HL-60 (cell line): ENCODE results near the gene RBFOX2.

Experiments used
- GABPA ChIP-seq: IDR thresholded peaks from 2 replicates; pipeline ENCODE4 v1.6.1; 2012; ENCODE audit warnings: low read depth
- POLR2AphosphoS5 ChIP-seq: IDR thresholded peaks from 2 replicates; pipeline ENCODE4 v1.6.1; 2012; ENCODE audit warnings: low read depth
- TF ChIP-seq, protein P1 (sequence below): IDR thresholded peaks from one replicate; pipeline ENCODE4 v1.5.1; 2011; ENCODE audit warnings: low read length, control low read depth, inconsistent platforms; ENCODE audit not compliant: insufficient read depth

- TF ChIP-seq, protein P1, sequence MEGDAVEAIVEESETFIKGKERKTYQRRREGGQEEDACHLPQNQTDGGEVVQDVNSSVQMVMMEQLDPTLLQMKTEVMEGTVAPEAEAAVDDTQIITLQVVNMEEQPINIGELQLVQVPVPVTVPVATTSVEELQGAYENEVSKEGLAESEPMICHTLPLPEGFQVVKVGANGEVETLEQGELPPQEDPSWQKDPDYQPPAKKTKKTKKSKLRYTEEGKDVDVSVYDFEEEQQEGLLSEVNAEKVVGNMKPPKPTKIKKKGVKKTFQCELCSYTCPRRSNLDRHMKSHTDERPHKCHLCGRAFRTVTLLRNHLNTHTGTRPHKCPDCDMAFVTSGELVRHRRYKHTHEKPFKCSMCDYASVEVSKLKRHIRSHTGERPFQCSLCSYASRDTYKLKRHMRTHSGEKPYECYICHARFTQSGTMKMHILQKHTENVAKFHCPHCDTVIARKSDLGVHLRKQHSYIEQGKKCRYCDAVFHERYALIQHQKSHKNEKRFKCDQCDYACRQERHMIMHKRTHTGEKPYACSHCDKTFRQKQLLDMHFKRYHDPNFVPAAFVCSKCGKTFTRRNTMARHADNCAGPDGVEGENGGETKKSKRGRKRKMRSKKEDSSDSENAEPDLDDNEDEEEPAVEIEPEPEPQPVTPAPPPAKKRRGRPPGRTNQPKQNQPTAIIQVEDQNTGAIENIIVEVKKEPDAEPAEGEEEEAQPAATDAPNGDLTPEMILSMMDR = no peak
- no peak for TF ChIP-seq POLR2AphosphoS5
- TF ChIP-seq GABPA = no peak
These were observed 159.7 kb downstream of the RBFOX2 start for GRCh38 chr22:35868938-35869337.
